Measurements from ENCODE around the gene PSMD4.
"Not testable (repeated sequence)": the region's sequence is repeated elsewhere in the genome, so short reads cannot be mapped to it uniquely, and the experiment has no call there.

The PSMD4 gene

DNA sequence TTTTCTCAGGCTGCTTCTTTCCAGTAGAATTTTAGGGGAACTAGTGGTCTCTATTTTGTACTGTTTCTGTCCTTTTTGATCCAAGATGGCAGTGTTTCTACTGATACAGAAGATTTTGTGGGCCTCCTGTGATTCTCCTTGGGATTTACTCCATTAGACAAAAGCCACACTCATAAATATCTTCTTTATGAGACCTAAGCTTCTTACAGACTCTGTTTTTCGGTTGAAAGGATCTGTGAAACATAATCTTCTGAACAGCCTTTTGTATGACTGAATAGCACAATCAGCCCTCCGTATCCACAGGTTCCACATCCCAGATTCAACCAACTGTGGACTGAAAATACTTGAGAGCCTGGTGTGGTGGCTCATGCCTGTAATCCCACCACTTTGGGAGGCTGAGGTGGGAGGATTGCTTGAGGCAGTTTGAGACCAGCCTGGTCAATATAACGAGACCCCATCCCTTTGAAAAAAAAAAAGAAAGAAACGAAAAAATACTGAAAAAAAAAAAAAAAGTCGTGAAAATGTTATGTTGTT, 10.8 kb upstream of the PSMD4 start:
- Histone ChIP-seq H3K9ac (ENCODE audit: low read depth, low read length) (no peak overlapping the region), H3K27ac (ENCODE audit: low read length) (no peak overlapping the region), H3K36me3 (ENCODE audit: insufficient read depth, low read depth, low read length) (peaks cover 98% of the 10 kb centered on the region), H3K4me1 (ENCODE audit: insufficient read depth, low read length) (no peaks in the 10 kb centered on the region), H3K4me3 (ENCODE audit: low read length) (no peak overlapping the region), H3K9me3 (ENCODE audit: insufficient read depth, low read depth, low read length) (no peaks in the 10 kb centered on the region), H3K27me3 (ENCODE audit: insufficient read depth, low read length) (no peaks in the 10 kb centered on the region)

DNA sequence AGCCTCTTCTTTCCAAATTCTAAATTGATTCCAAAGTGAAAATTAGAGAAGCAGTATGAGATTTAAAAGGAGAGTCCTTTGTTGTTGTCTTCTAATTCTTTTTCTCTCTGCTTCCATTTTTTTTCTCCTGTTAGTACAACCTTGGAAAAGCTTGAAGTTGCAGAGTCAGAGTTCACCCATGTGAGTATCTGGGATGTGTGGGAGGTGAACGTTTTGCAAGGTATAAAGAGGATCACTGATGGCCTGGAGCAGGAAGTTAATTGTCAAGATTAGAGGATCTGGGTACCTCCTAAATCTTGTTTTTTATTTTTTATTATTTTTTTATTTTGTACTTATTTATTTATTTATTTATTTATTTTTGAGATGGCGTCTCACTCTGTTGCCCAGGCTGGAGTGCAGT, 7.7 kb upstream of the PSMD4 start:
- Histone ChIP-seq H3K27me3 (ENCODE audit: insufficient read depth, low read length) (no peaks in the 10 kb centered on the region), H3K9ac (ENCODE audit: low read depth, low read length) (no peak overlapping the region), H3K4me3 (ENCODE audit: low read length) (no peak overlapping the region), H3K4me1 (ENCODE audit: insufficient read depth, low read length) (no peaks in the 10 kb centered on the region), H3K9me3 (ENCODE audit: insufficient read depth, low read depth, low read length) (no peaks in the 10 kb centered on the region), H3K36me3 (ENCODE audit: insufficient read depth, low read depth, low read length) (peaks cover 87% of the 10 kb centered on the region), H3K27ac (ENCODE audit: low read length) (no peak overlapping the region)

DNA sequence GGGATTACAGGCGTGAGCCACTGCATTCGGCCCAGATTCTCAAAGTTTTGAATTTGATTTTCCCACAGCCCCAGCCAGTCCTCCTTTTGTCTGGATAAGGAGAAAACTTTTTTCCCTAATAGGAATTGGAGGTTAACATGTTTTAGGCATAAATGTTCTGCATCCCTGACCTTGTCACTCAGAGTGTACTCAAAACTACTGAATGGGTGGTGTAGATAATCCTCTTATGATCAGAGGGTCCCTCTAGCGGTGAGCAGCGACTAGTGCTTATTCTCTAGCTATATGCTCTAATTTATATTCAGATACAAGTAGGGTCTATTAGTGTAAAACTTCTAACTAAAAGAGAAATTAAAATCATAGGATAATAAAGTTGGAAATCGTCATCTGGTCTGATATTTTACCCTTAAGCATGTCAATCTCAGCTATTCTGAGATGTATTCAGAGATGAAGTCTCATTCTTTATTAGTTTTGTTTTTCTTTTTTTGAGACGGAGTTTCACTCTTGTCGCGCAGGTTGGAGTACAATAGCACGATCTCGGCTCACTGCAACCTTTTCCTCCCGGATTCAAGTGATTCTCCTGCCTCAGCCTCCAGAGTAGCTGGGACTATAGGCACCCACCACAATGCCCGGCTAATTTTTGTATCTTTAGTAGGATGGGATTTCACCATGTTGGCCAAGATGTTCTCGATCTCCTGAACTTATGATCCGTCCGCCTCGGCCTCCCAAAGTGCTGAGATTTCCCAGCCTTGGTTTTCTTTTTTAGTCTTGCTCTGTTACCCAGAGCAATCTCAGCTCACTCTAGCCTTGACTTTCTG, 2.7 kb upstream of the PSMD4 start:
- Histone ChIP-seq H3K36me3 (ENCODE audit: insufficient read depth, low read depth, low read length) (peaks cover 37% of the 10 kb centered on the region), H3K27me3 (ENCODE audit: insufficient read depth, low read length) (no peaks in the 10 kb centered on the region), H3K9me3 (ENCODE audit: insufficient read depth, low read depth, low read length) (no peaks in the 10 kb centered on the region), H3K27ac (ENCODE audit: low read length) (no peak overlapping the region), H3K9ac (ENCODE audit: low read depth, low read length) (no peak overlapping the region), H3K4me1 (ENCODE audit: insufficient read depth, low read length) (peaks cover 7% of the 10 kb centered on the region; the same call in 1 of the 2 replicates), H3K4me3 (ENCODE audit: low read length) (no peak overlapping the region)

GRCh38 chr1:151255381-151255780, 847 bp downstream of the PSMD4 start:
- peaks cover 7% of the 10 kb centered on the region; the same call in 1 of the 2 replicates for H3K4me1 ChIP-seq (ENCODE audit: insufficient read depth, low read length)
- no peaks in the 10 kb centered on the region for H3K27me3 ChIP-seq (ENCODE audit: insufficient read depth, low read length)
- H3K36me3 ChIP-seq (ENCODE audit: insufficient read depth, low read depth, low read length), result peaks cover 4% of the 10 kb centered on the region; the same call in 1 of the 2 replicates
- H3K4me3 ChIP-seq (ENCODE audit: low read length), result peak overlapping the region; percentile 99
- peak overlapping the region; percentile 88 for H3K9ac ChIP-seq (ENCODE audit: low read depth, low read length)
- H3K27ac ChIP-seq (ENCODE audit: low read length), result peak overlapping the region; percentile 68
- H3K9me3 ChIP-seq (ENCODE audit: insufficient read depth, low read depth, low read length), result no peaks in the 10 kb centered on the region

- Histone ChIP-seq H3K9ac (ENCODE audit: low read depth, low read length) (no peak overlapping the region), H3K36me3 (ENCODE audit: insufficient read depth, low read depth, low read length) (peaks cover 26% of the 10 kb centered on the region), H3K4me3 (ENCODE audit: low read length) (no peak overlapping the region), H3K27ac (ENCODE audit: low read length) (no peak overlapping the region), H3K4me1 (ENCODE audit: insufficient read depth, low read length) (peaks cover 7% of the 10 kb centered on the region; the same call in 1 of the 2 replicates), H3K9me3 (ENCODE audit: insufficient read depth, low read depth, low read length) (no peaks in the 10 kb centered on the region), H3K27me3 (ENCODE audit: insufficient read depth, low read length) (no peaks in the 10 kb centered on the region)
These were observed 4.8 kb downstream of the PSMD4 start for GRCh38 chr1:151259351-151259750.

- no peak overlapping the region for H3K4me3 ChIP-seq (ENCODE audit: low read length)
- peaks cover 63% of the 10 kb centered on the region for H3K36me3 ChIP-seq (ENCODE audit: insufficient read depth, low read depth, low read length)
These were observed 11.1 kb downstream of the PSMD4 start for GRCh38 chr1:151265446-151266236.

DNA sequence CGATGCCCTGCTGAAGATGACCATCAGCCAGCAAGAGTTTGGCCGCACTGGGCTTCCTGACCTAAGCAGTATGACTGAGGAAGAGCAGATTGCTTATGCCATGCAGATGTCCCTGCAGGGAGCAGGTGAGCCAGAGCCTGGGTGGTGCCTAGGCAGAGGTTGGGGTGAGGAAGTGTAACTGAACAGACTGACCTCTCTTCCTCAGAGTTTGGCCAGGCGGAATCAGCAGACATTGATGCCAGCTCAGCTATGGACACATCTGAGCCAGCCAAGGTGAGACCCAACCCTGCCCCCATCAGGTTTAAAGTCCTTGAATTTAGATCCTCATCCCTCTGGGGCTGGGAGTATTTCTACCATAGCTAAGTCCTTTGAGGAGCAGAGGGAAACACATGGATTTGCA, 11.8 kb downstream of the PSMD4 start:
- no peaks in the 10 kb centered on the region for H3K27me3 ChIP-seq (ENCODE audit: insufficient read depth, low read length)
- H3K4me3 ChIP-seq (ENCODE audit: low read length), result no peak overlapping the region
- peaks cover 63% of the 10 kb centered on the region for H3K36me3 ChIP-seq (ENCODE audit: insufficient read depth, low read depth, low read length)
- H3K9me3 ChIP-seq (ENCODE audit: insufficient read depth, low read depth, low read length), result no peaks in the 10 kb centered on the region
- no peak overlapping the region for H3K27ac ChIP-seq (ENCODE audit: low read length)
- no peak overlapping the region for H3K9ac ChIP-seq (ENCODE audit: low read depth, low read length)
- H3K4me1 ChIP-seq (ENCODE audit: insufficient read depth, low read length), result no peaks in the 10 kb centered on the region

More at GRCh38 chr1:151265446-151266236, 11.1 kb downstream of the PSMD4 start:
- no peak overlapping the region for H3K9ac ChIP-seq (ENCODE audit: low read depth, low read length)
- no peaks in the 10 kb centered on the region for H3K9me3 ChIP-seq (ENCODE audit: insufficient read depth, low read depth, low read length)
- no peaks in the 10 kb centered on the region for H3K4me1 ChIP-seq (ENCODE audit: insufficient read depth, low read length)
- no peak overlapping the region for H3K27ac ChIP-seq (ENCODE audit: low read length)
- H3K27me3 ChIP-seq (ENCODE audit: insufficient read depth, low read length), result no peaks in the 10 kb centered on the region

- Histone ChIP-seq H3K4me1 (ENCODE audit: insufficient read depth, low read length) (no peaks in the 10 kb centered on the region), H3K27me3 (ENCODE audit: insufficient read depth, low read length) (no peaks in the 10 kb centered on the region), H3K36me3 (ENCODE audit: insufficient read depth, low read depth, low read length) (peaks cover 60% of the 10 kb centered on the region), H3K27ac (ENCODE audit: low read length) (no peak overlapping the region), H3K9ac (ENCODE audit: low read depth, low read length) (no peak overlapping the region), H3K4me3 (ENCODE audit: low read length) (no peak overlapping the region), H3K9me3 (ENCODE audit: insufficient read depth, low read depth, low read length) (no peaks in the 10 kb centered on the region)
These were observed 12.3 kb downstream of the PSMD4 start for GRCh38 chr1:151266821-151267220.

DNA sequence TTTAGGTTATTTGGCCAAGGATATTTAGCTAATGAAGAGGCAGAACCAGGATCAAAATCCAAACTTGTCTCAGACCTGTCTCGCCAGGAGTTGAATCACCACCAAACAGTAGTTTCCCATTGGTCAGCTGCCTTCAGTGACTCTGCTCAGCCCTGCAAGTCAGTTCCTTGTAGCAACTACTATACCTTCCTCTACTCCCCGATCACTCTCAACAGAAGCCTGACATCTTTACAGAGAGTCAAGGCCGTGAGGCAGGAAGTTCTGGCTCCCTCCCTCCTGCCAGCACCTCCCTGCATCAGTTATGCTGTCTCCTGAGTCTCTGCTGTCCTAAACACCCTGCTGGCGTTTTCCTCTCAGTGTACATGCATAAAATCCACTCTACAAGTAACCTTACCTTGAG, 13.2 kb downstream of the PSMD4 start:
- Histone ChIP-seq H3K9ac (ENCODE audit: low read depth, low read length) (no peak overlapping the region), H3K27me3 (ENCODE audit: insufficient read depth, low read length) (no peaks in the 10 kb centered on the region), H3K36me3 (ENCODE audit: insufficient read depth, low read depth, low read length) (peaks cover 51% of the 10 kb centered on the region), H3K4me1 (ENCODE audit: insufficient read depth, low read length) (no peaks in the 10 kb centered on the region), H3K9me3 (ENCODE audit: insufficient read depth, low read depth, low read length) (no peaks in the 10 kb centered on the region), H3K27ac (ENCODE audit: low read length) (no peak overlapping the region), H3K4me3 (ENCODE audit: low read length) (no peak overlapping the region)

DNA sequence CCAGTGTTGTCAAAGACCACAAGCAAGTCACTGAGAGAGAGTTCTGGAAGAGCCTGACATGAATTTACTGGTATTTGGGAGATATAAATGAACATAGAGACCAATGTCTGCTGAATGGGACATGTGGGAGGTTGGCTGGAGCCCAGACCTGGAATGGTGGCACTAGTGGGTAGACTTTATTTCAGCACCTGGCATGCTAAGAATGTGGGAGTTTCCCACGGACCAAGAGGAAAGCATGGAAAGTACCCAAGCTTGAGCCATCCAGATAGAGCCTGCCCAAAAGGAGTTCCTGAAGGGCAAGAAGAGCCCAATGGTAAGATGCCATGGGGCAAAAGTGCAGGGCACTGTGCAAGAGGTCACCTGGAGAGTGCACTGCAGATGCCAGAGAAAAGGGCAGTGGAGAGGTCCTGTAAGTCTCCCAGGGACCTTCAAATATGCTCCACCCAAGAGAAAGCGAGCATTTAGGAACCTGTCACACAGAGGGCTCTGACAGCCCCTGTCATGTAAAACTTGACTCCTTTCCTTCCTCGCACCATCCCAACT, 19.5 kb downstream of the PSMD4 start:
- no peaks in the 10 kb centered on the region for H3K9me3 ChIP-seq (ENCODE audit: insufficient read depth, low read depth, low read length)
- no peaks in the 10 kb centered on the region for H3K4me1 ChIP-seq (ENCODE audit: insufficient read depth, low read length)
- no peak overlapping the region for H3K9ac ChIP-seq (ENCODE audit: low read depth, low read length)
- H3K4me3 ChIP-seq (ENCODE audit: low read length), result no peak overlapping the region
- H3K27me3 ChIP-seq (ENCODE audit: insufficient read depth, low read length), result no peaks in the 10 kb centered on the region
- H3K27ac ChIP-seq (ENCODE audit: low read length), result no peak overlapping the region
- H3K36me3 ChIP-seq (ENCODE audit: insufficient read depth, low read depth, low read length), result no peaks in the 10 kb centered on the region; the same call in 1 of the 2 replicates

DNA sequence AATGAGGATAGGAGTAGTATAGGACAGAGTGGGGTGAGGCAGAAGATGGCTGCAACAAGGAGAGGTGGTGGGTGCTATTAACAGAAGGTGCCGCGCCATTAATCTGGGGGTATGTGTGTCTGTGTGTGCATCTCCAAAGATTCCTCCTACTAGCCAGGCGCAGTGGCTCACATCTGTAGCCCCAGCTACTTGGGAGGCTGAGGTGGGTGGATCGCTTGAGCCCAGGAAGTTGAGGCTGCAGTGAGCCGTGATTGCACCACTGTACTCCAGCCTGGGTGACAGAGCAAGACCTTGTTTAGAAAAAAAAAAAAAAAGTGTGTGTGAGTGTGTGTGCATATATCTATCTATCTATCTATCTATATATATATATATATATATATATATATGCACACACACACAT, 20.8 kb downstream of the PSMD4 start:
- not testable (repeated sequence) for H3K36me3 ChIP-seq (ENCODE audit: insufficient read depth, low read depth, low read length); H3K27me3 ChIP-seq (ENCODE audit: insufficient read depth, low read length); H3K9ac ChIP-seq (ENCODE audit: low read depth, low read length); H3K9me3 ChIP-seq (ENCODE audit: insufficient read depth, low read depth, low read length); H3K4me1 ChIP-seq (ENCODE audit: insufficient read depth, low read length); H3K4me3 ChIP-seq (ENCODE audit: low read length); H3K27ac ChIP-seq (ENCODE audit: low read length)
